Stimulated activated CD8-positive, alpha-beta memory T cell treated with anti-CD3 and anti-CD28 coated beads, Interleukin-12 subunit alpha, Interleukin-12 subunit beta, amount 100 ng/mL, for 24 hours (primary cell): ENCODE measurements around the gene AOPEP.

Experiments used
- DNase-seq: peaks from one replicate; pipeline ENCODE4 v3.0.0-alpha.2; 2020; ENCODE audit errors: extremely low read depth

The AOPEP gene

GRCh38 chr9:95060234-95060633, 333.7 kb downstream of the AOPEP start:
- DNase-seq, result no peak

DNA sequence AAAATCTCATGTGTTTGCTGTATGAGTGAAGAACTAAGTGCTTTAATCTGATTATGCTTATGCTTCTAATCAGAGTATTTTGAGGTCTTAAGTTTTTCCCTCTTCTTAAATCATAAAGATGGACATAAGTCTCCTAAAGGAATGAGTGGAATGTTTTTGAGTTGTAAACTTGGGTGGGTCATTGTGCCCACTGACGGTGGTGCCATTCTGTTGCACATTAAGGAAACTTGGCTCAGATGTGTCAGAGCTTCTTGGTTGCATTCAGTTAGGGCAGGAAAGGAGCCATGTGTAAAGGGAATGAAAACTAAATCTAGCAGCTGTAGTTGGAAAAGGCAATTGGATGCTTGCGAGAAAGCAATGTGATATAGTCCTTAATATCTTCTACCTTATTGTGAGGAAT, 334.4 kb downstream of the AOPEP start:
- DNase-seq, result no peak

GRCh38 chr9:95061916-95062595, 335.6 kb downstream of the AOPEP start:
- no peak for DNase-seq

DNA sequence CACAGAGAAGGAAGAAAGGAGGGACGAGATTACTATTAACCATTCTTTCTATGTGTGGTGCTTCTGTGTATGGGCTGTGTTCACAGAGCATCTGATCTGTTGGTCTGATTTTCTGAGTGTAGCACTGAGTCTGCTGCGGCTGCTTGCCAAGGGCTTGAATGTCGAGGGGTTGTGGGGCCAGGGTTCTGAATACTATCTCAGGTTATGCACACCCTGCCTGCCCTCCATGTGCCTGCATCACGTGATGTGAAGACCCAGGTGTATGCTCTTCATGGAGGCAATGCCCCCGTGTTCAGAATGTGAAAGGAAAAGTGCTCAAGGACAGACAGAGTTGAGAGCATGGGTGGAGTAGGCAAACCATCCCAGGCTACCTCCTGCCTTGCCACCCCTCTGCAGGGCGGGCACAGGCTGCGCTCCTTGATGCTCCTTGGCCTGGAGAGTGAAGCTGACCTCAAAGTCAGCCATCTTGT, 336.1 kb downstream of the AOPEP start:
- DNase-seq, result no peak

- no peak for DNase-seq
Observed at GRCh38 chr9:95063300-95063699, 336.8 kb downstream of the AOPEP start.

- no peak for DNase-seq
Observed at GRCh38 chr9:95065224-95065623, 338.7 kb downstream of the AOPEP start.

DNA sequence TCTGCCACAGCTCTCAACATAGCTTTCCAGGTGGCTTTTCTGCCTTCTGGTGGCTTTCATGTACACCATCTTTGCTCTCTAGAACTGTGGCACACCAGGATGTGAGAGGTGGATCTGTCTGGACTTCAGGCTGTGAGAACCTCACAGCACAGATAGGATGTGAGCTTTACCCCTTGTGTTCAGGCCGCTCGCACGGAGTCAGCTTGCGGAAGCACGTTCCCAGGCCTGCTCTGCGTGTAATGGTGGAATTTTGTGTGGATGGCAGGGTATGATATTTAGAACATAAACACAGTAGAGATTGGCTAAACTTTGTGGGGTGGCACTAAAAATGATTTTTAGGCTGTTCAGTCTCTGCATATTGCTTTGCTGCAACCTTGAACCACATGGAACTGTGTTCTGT, 340.6 kb downstream of the AOPEP start:
- no peak for DNase-seq

GRCh38 chr9:95067897-95068296, 341.4 kb downstream of the AOPEP start:
- DNase-seq, result no peak

DNA sequence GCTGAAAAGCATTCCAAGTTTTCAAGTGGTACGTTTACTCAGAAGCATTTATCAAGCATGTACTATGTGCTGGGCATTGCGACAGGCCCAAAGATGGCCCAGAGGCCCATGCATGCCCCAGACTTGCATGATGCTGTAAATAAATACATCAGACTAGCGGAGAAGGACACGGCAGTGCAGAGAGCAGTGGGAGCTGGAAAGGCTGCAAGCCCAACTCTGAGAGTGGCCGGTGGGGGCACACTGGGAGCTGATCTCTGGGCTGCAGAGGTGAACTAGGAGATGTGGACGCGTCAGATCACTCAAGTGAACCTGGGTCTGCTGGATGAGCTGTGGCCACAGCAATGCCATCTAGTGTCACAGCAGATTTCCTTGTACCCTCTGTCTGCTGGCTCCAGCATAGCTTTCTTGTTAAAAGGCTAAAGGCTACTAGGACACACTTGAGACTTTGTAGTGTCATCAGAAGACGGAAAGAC, 344.1 kb downstream of the AOPEP start:
- DNase-seq, result no peak

- DNase-seq, result no peak
Observed at GRCh38 chr9:95071450-95071849, 345.0 kb downstream of the AOPEP start.

DNA sequence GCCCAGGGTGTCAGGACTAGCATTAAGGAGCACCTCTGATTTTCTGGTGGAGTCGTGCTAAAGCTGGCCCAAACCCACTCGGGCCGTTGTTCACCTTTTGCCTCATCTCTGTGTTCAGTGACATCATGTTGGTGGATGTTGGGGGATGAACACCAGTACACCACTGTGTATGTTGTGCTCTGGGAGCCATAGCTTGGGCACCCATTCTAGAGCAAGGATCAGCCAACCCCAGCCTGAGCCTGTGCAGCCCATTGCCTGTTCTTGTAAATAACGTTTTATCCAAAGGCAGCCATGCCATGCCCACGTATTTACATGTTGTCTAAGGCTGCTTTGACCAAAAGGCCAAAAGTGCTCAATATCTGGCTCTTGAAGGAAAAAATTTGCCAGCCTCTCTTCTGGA, 345.4 kb downstream of the AOPEP start:
- no peak for DNase-seq

DNA sequence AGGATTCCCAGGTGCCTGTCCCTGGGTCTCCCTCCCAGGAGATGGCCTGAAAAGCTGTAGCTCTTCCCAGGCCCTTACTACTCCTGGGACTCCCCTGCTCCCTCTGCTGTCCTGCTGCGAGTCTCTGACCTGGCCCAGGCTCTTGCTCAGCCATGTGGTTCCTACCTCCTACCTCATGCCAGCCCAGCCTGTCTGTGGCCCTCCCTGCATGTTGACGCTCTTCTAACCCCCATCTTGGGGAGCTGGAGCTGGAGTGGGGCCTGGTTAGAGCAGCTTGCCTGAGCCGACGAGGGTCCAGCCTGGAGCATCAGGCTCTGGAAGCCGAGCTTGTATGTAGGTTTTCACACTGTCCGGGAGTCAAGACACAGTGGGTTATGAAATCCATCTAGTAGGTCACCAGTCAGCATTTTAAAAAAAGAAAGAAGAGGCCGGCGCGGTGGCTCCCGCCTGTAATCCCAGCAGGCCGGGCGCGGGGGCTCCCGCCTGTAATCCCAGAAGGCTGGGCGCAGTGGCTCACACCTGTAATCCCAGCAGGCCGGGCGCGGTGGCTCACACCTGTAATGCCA, 346.6 kb downstream of the AOPEP start:
- DNase-seq, result no peak

- no peak for DNase-seq
Observed at GRCh38 chr9:95073918-95074317, 347.4 kb downstream of the AOPEP start.

- no peak for DNase-seq
Observed at GRCh38 chr9:95074632-95075031, 348.1 kb downstream of the AOPEP start.

DNA sequence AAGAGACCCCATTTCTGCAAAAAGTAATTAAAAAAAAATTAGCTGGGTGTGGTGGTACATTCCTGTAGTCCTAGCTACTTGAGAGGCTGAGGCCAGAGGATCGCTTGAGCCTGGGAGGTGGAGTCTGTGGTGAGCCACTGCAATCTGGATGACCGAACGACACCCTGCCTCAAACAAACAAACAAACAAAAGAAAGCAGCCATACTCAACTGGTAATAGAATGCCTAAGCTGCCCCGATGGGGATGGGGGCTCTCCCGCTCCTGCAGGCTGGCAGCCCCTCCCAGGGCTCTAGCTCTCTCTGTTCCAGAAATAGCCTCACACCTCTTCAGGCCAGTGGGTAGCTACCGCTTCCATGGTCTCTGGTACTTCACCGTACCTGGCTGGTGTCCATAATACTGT, 349.2 kb downstream of the AOPEP start:
- DNase-seq, result no peak

DNA sequence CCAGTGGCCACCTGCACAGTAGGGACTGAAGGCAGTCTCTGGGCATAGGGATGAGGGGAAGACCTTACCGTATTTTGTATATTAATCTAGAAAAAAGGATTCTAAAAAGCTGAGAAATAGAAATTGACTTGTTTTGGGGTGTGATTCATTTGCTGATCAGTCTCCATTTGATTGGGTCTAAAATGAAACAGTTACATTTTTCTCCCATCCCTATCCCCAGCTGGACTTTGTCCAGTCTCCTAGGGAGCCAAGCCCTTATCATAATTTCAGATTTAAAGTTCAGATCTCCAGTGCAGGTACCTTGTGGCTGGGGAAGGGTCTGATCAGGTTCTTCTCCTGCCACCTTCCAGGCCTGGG, 350.2 kb downstream of the AOPEP start:
- DNase-seq, result no peak

DNA sequence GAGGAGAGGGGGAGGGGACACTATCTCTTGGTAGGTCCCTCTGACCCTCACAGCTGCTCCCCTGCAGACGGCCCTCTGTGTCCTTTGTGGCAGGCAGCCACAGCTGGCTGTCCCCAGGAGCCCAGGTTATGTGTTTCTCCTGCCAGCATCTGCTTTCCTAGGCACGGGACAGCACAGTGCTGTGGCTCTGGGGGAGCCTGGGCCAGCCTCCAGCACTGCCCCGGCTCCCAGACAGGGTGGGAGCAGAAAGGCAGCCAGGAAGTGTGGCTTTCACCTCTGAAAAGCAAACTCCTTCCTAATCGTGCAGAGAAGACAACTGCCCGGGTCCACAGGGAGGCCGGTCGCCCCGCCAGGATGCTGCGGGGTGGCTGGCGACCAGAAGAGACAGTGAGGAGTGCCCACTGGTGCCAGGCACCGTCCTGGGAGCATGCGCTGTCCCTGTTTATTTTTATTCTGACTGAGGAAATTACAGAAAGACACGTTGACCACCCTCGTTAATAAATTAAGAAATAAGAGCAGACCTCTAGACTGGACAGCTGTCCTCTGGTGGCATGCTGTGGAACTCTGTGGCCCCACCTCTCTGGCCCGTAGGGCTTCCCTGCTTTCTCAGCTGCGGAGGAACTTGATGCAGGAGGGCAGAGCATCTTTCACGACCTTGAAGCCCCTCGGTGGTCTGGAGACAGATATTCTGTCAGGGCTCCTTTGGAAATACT, 350.7 kb downstream of the AOPEP start:
- no peak for DNase-seq

DNA sequence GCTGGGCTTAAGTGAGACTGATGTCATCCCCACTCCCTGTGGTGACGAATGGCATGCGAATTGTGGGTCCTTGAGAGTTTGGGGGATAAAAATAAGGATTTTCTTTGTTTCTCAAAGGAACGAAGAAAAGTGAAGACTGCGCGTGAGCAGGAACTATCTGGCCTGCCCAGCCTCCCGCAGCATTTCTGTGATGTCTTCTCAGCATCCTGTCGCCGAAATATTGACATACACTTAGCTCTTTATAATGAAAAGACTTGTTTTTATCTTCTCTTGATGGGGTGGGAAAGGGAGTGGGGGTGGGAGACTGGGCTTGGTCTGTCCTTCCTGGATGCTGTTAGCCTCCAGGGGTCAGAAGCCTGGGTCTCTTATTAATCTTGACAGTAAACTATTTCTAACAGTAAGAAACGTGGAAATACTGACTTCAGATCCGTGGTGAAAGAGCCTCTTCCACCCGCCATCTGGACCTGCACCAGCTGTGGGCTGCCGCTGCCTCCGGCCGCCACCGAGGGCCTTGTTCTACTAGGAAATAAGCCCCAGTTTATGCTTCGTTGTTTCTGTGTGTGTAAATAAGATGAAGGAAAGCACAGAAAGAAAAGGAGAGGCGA, 351.4 kb downstream of the AOPEP start:
- no peak for DNase-seq

- no peak for DNase-seq
Observed at GRCh38 chr9:95078511-95078910, 352.0 kb downstream of the AOPEP start.

DNA sequence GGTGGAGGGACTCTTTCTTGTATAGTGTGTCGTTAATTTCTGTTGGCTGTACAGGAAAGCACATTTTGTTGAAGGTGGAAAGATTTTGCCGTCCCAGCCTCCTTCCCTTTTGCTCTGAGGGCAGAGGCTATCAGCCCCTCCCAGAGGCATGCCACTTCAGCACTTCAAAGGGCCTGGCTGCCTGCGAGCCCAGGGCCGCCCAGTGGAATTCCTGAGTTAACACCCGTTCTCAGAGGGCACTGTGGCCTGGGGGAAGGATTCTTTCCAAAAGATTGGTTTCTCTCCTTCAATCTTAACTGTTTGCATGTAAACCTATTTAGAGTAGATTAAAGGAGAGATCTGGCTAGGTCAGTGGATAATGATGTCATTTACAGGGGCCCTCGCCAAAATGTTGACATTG, 352.4 kb downstream of the AOPEP start:
- DNase-seq, result no peak

DNA sequence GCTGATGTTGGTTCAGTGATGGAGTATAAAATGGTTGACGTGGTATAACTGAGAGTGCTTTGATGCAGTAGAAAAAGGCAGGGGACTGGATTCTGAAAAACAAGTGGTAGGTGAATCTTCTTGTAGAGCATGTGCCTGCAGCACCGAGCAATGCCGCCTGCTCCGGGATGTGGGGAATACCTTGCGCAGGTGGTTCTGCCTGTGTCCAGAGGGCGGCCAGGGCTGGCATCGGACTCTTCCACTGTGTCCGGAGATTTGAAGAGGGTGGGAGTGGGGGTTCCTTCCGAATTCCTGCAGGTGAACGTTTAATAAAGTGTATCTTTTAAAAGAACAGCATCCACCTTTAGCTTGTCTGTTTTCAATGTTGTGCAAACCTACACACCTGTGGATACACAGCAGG, 353.0 kb downstream of the AOPEP start:
- DNase-seq, result no peak

DNA sequence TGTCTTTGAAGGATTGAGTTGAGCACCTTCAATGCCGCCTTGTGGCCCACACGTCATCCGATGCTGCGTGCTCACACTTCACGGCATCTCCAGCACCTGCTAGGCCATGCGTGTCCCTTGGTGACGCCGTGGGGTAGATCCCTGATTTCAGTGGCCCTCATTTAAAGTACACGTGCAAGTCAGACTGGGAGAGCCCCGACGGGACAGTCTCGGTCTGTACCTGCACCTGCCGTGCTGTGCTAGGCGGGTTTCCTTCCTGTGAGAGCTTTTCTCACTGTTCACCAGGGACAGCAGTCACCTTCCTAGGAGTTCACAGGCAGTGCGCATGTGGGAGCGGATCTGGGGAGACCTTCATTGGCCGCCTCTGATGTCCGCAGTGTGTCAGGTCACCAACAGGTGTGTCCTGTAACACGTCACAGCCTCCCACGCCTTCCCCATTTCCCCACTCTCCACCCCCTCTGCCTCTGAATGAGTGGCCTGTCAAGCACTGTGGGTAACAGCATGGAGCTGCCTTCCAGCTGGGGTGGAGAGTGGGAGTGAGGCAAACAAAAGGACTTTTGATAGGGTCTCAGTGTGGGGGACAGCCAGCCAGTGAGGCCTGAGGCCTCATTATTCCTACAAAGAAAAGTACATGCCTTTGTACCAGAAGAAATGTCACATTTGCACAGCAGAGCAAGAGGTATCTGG, 354.6 kb downstream of the AOPEP start:
- DNase-seq, result no peak
